CD4-positive, alpha-beta T cell (primary cell): ENCODE results near the gene ADGRL3. TPM values are rescaled to one million over a fixed set of nuclear protein-coding genes. Genes with fewer than 3 reads are reported as not detected.

Experiments used
- ATAC-seq: fragments of 200-7000 bp; cut with Tn5 transposase; one replicate; pipeline ENCODE4 v1.10.0; 2022; ENCODE audit warnings: mild to moderate bottlenecking; ENCODE audit not compliant: poor library complexity
- CTCF ChIA-PET: fragments of 350-600 bp; sonication (Branson Sonifier 250); formaldehyde crosslinking; loops from one replicate; lab custom pipeline; 2021; ENCODE audit warnings: antibody characterized with exemption, inconsistent platforms; lab: Charles Lee
- POLR2A ChIA-PET: fragments of 350-600 bp; sonication (Branson Sonifier 250); formaldehyde crosslinking; loops from one replicate; lab custom pipeline; 2021; ENCODE audit warnings: antibody characterized with exemption, inconsistent platforms; lab: Charles Lee
- DNase-seq, 14 experiments: peaks; one replicate each; pipeline ENCODE4 v3.0.0-alpha.2; 2013 to 2020; ENCODE audit warnings: mixed read lengths in 2 of 14
- H3K27ac ChIP-seq, 2 donors: one replicate each; pipeline versions ENCODE4 v1.5.1 to v1.7.0; 2013; ENCODE audit warnings: low read length in 2 of 2, low read depth in 1 of 2, mild to moderate bottlenecking in 1 of 2
- H3K27me3 ChIP-seq, 2 experiments: 1 replicate in 1 of 2; 2 replicates in 1 of 2; pipeline versions ENCODE4 v1.6.1 to v1.7.0; 2013; ENCODE audit warnings: low read length in 2 of 2, control low read depth in 1 of 2, mild to moderate bottlenecking in 1 of 2, moderate library complexity in 1 of 2; ENCODE audit not compliant: insufficient read depth in 2 of 2, control insufficient read depth in 1 of 2
- H3K36me3 ChIP-seq: one replicate; pipeline ENCODE4 v1.6.1; 2013; ENCODE audit warnings: low read length, control low read depth; ENCODE audit not compliant: insufficient read depth
- H3K4me1 ChIP-seq: one replicate; pipeline ENCODE4 v1.6.1; 2013; ENCODE audit warnings: low read length, control low read depth; ENCODE audit not compliant: insufficient read depth
- H3K4me3 ChIP-seq: one replicate; pipeline ENCODE4 v1.5.1; 2013; ENCODE audit warnings: mild to moderate bottlenecking, low read length, moderate library complexity
- H3K9me3 ChIP-seq, 2 experiments: 1 replicate in 1 of 2; 2 replicates in 1 of 2; pipeline versions ENCODE4 v1.6.1 to v1.7.0; 2013; ENCODE audit warnings: low read length in 2 of 2, mild to moderate bottlenecking in 2 of 2, control low read depth in 1 of 2, moderate library complexity in 1 of 2; ENCODE audit not compliant: control insufficient read depth in 1 of 2, insufficient read depth in 1 of 2
- H3K27ac Mint-ChIP-seq: one replicate; pipeline ENCODE4 v1.8.0; 2020; ENCODE audit warnings: mixed read lengths
- H3K27me3 Mint-ChIP-seq: one replicate; pipeline ENCODE4 v1.8.0; 2021; ENCODE audit warnings: mixed read lengths
- H3K36me3 Mint-ChIP-seq: one replicate; pipeline ENCODE4 v1.8.0; 2021; ENCODE audit warnings: low read depth, mixed read lengths
- H3K4me1 Mint-ChIP-seq: one replicate; pipeline ENCODE4 v1.8.0; 2021; ENCODE audit warnings: low read depth, mixed read lengths
- H3K4me3 Mint-ChIP-seq: one replicate; pipeline ENCODE4 v1.8.0; 2020; ENCODE audit warnings: mild to moderate bottlenecking, mixed read lengths
- H3K9me3 Mint-ChIP-seq: one replicate; pipeline ENCODE4 v1.8.0; 2020; ENCODE audit warnings: mixed read lengths
- CTCF ChIP-seq: fragments of 200-600 bp; IDR thresholded peaks from one replicate; pipeline ENCODE4 v1.8.0; 2022; ENCODE audit warnings: antibody characterized with exemption, mild to moderate bottlenecking
- intact Hi-C, 2 experiments: fragments of 100-400 bp; cut with DNase I in 1 of 2; cut with micrococcal nuclease in 1 of 2; formaldehyde crosslinking; loops; one replicate each; pipeline versions ENCODE4 v1.15.1 to v1.9.0; 2023 to 2025; cut with DNase I, micrococcal nuclease
- total RNA-seq, 174 experiments: library from RNA in 2 of 174; stranded (reverse) in 2 of 174; gene quantifications; one replicate each; pipeline ENCODE4 v1.2.3 and lab custom pipeline; 2021 to 2026

ADGRL3 gene
- total RNA-seq, 2 experiments from 2014 or later, result not detected

- ATAC-seq (no peak), DNase-seq (no peak)
- Mint-ChIP-seq H3K27me3 (no peaks in the 10 kb centered on the region), H3K4me1 (no peaks in the 10 kb centered on the region), H3K27ac (no peak overlapping the region), H3K36me3 (no peaks in the 10 kb centered on the region), H3K4me3 (no peak overlapping the region), H3K9me3 (peaks cover 9% of the 10 kb centered on the region)
- no peak overlapping the region for H3K4me3 ChIP-seq
- no peak overlapping the region for H3K27ac ChIP-seq
- H3K36me3 ChIP-seq, result no peaks in the 10 kb centered on the region
- peaks cover 0 to 7% of the 10 kb centered on the region in 2 experiments for H3K9me3 ChIP-seq
- no peaks in the 10 kb centered on the region for H3K4me1 ChIP-seq
- POLR2A ChIA-PET, result interaction anchor here (0.6 kb wide), 1 partner anchor 24 kb away, joined by 3 read pairs; no protein-coding TSS in a partner anchor
- no peak for TF ChIP-seq CTCF
- intact Hi-C loops, result no loop called here
- H3K27me3 ChIP-seq, result no peaks in the 10 kb centered on the region
- CTCF ChIA-PET, result no interaction called here
Observed at GRCh38 chr4:62118558-62118957, 918.4 kb downstream of the ADGRL3 start.

DNA sequence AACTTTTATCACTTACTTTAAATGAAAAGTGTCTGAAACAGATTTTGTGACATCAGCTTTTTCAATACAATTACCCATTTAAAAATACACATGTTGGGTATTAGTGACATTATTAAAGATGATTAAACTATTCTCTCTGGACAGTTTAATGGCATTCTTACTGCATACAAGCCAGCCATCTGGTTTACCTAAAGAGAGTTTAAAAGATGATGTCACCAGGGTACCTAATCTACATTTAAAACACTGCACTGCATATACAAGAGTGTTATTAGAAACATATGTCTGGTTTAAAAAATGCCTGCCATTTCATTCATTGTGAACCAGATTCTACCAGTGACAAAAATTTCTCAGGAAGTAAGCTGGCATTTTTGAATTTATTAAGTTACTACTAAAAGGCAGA lies 919.1 kb downstream of the ADGRL3 start:
- H3K9me3 ChIP-seq, result peaks cover 0 to 7% of the 10 kb centered on the region in 2 experiments
- CTCF ChIA-PET, result no interaction called here
- H3K4me3 Mint-ChIP-seq, result no peak overlapping the region
- H3K27me3 Mint-ChIP-seq, result no peaks in the 10 kb centered on the region
- no peak overlapping the region for H3K27ac Mint-ChIP-seq
- H3K27ac ChIP-seq, result no peak overlapping the region
- H3K4me1 Mint-ChIP-seq, result no peaks in the 10 kb centered on the region
- no peaks in the 10 kb centered on the region for H3K27me3 ChIP-seq
- no peaks in the 10 kb centered on the region for H3K4me1 ChIP-seq
- no peaks in the 10 kb centered on the region for H3K36me3 Mint-ChIP-seq
- DNase-seq, result no peak
- intact Hi-C loops, result no loop called here
- TF ChIP-seq CTCF, result no peak
- H3K36me3 ChIP-seq, result no peaks in the 10 kb centered on the region
- POLR2A ChIA-PET, result interaction anchor here (0.6 kb wide), 1 partner anchor 24 kb away, joined by 3 read pairs; no protein-coding TSS in a partner anchor
- H3K4me3 ChIP-seq, result no peak overlapping the region
- no peak for ATAC-seq
- H3K9me3 Mint-ChIP-seq, result peaks cover 5% of the 10 kb centered on the region

DNA sequence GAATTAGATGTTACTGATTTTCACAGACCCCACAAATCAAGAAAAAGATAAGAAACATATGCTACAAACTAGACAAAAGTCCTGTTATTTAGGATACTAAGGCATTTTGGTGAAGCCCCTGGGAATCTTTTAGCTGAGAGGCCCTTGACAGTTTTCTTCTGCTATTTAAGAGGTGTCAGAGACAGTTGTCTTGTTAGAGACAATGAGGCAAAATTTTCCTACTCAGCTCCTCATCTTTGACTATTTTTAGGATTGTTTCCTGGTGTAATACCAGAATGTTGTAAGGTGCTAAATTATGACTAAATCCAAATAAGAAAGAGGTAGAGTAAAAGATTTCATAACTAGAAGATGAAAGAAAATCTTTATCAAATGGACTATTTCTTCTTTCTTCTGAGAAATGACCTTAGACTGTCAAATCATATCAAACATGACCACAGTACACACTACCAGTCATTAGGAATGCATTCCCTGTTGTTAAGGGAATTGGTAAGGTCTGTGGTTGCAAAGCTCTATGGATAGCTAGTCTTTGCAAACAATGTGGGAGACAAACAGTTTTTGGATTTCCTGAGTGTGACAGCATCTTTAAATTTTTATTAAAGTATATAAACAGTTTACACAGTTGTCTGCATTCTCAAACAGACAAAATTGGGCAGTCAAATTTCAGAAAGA lies 926.1 kb downstream of the ADGRL3 start:
- intact Hi-C loops, result no loop called here
- Mint-ChIP-seq H3K4me3 (no peak overlapping the region), H3K9me3 (peaks cover 7% of the 10 kb centered on the region), H3K36me3 (no peaks in the 10 kb centered on the region), H3K4me1 (no peaks in the 10 kb centered on the region), H3K27me3 (no peaks in the 10 kb centered on the region), H3K27ac (no peak overlapping the region)
- H3K27me3 ChIP-seq, result no peaks in the 10 kb centered on the region
- no peak overlapping the region for H3K4me3 ChIP-seq
- no peak for TF ChIP-seq CTCF
- no peaks in the 10 kb centered on the region for H3K4me1 ChIP-seq
- no peak overlapping the region for H3K27ac ChIP-seq
- H3K9me3 ChIP-seq, result peaks cover 0 to 11% of the 10 kb centered on the region in 2 experiments
- no peaks in the 10 kb centered on the region for H3K36me3 ChIP-seq
- ChIA-PET CTCF (no interaction called here), POLR2A (no interaction called here)
- DNase-seq, result no peak
- ATAC-seq, result no peak
